Nephron progenitor cell (in vitro differentiated cells): ENCODE results near the gene KLHDC1.
"Not testable (repeated sequence)": the region's sequence is repeated elsewhere in the genome, so short reads cannot be mapped to it uniquely, and the experiment has no call there.

Experiments used
- DNase-seq: peaks from one replicate; pipeline ENCODE4 v3.0.0; 2021
- H3K27ac Mint-ChIP-seq: 2 replicates; pipeline ENCODE4 v1.8.0; 2021; ENCODE audit warnings: mild to moderate bottlenecking, moderate library complexity, mixed read lengths
- H3K27me3 Mint-ChIP-seq: 2 replicates; pipeline ENCODE4 v1.8.0; 2021; ENCODE audit warnings: mild to moderate bottlenecking, low read depth, mixed read lengths; ENCODE audit not compliant: poor library complexity
- H3K36me3 Mint-ChIP-seq: 2 replicates; pipeline ENCODE4 v1.8.0; 2021; ENCODE audit warnings: low read depth, mixed read lengths
- H3K4me1 Mint-ChIP-seq: 2 replicates; pipeline ENCODE4 v1.8.0; 2021; ENCODE audit warnings: mixed read lengths
- H3K4me3 Mint-ChIP-seq: 2 replicates; pipeline ENCODE4 v1.8.0; 2021; ENCODE audit warnings: mild to moderate bottlenecking, moderate library complexity, mixed read lengths
- H3K9me3 Mint-ChIP-seq: 2 replicates; pipeline ENCODE4 v1.8.0; 2021; ENCODE audit warnings: mild to moderate bottlenecking, moderate library complexity, mixed read lengths
- TF ChIP-seq, protein P1 (sequence below): fragments of 200-600 bp; sonication (generic); IDR thresholded peaks from 2 replicates; pipeline ENCODE4 v1.5.0; 2021; ENCODE audit warnings: antibody characterized with exemption

KLHDC1 gene, protein sequence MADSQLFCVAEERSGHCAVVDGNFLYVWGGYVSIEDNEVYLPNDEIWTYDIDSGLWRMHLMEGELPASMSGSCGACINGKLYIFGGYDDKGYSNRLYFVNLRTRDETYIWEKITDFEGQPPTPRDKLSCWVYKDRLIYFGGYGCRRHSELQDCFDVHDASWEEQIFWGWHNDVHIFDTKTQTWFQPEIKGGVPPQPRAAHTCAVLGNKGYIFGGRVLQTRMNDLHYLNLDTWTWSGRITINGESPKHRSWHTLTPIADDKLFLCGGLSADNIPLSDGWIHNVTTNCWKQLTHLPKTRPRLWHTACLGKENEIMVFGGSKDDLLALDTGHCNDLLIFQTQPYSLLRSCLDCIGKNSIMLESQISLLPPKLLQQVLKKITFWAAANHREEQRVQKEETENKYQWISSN

GRCh38 chr14:49692811-49693734 is at the start of gene KLHDC1:
KLHDC1 (plus strand) TSS chr14:49693120; CDS start chr14:49693195, 75 bp downstream.
- H3K36me3 Mint-ChIP-seq = peaks cover 7% of the 10 kb centered on the region
- peaks cover 10% of the 10 kb centered on the region for H3K9me3 Mint-ChIP-seq
- peaks cover 20% of the 10 kb centered on the region for H3K4me1 Mint-ChIP-seq
- DNase-seq = peak; percentile 75
- peak within 1 kb of the TSS; percentile 48 for H3K27ac Mint-ChIP-seq
- TF ChIP-seq, protein P1, sequence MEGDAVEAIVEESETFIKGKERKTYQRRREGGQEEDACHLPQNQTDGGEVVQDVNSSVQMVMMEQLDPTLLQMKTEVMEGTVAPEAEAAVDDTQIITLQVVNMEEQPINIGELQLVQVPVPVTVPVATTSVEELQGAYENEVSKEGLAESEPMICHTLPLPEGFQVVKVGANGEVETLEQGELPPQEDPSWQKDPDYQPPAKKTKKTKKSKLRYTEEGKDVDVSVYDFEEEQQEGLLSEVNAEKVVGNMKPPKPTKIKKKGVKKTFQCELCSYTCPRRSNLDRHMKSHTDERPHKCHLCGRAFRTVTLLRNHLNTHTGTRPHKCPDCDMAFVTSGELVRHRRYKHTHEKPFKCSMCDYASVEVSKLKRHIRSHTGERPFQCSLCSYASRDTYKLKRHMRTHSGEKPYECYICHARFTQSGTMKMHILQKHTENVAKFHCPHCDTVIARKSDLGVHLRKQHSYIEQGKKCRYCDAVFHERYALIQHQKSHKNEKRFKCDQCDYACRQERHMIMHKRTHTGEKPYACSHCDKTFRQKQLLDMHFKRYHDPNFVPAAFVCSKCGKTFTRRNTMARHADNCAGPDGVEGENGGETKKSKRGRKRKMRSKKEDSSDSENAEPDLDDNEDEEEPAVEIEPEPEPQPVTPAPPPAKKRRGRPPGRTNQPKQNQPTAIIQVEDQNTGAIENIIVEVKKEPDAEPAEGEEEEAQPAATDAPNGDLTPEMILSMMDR = no peak
- H3K4me3 Mint-ChIP-seq = peak within 1 kb of the TSS; percentile 80
- H3K27me3 Mint-ChIP-seq = no peaks in the 10 kb centered on the region

- Mint-ChIP-seq H3K9me3 (no peaks in the 10 kb centered on the region), H3K27me3 (no peaks in the 10 kb centered on the region), H3K4me3 (no peak overlapping the region), H3K27ac (no peak overlapping the region), H3K4me1 (no peaks in the 10 kb centered on the region), H3K36me3 (peaks cover 30% of the 10 kb centered on the region)
- no peak for DNase-seq
- TF ChIP-seq, protein P1 = no peak
Observed at GRCh38 chr14:49653508-49653907, 39.4 kb upstream of the KLHDC1 start.

- TF ChIP-seq, protein P1 = no peak
- no peak for DNase-seq
- Mint-ChIP-seq H3K27ac (no peak overlapping the region), H3K4me3 (no peak overlapping the region), H3K27me3 (no peaks in the 10 kb centered on the region), H3K36me3 (peaks cover 27% of the 10 kb centered on the region), H3K9me3 (no peaks in the 10 kb centered on the region), H3K4me1 (no peaks in the 10 kb centered on the region)
Observed at GRCh38 chr14:49654511-49654910, 38.4 kb upstream of the KLHDC1 start.

DNA sequence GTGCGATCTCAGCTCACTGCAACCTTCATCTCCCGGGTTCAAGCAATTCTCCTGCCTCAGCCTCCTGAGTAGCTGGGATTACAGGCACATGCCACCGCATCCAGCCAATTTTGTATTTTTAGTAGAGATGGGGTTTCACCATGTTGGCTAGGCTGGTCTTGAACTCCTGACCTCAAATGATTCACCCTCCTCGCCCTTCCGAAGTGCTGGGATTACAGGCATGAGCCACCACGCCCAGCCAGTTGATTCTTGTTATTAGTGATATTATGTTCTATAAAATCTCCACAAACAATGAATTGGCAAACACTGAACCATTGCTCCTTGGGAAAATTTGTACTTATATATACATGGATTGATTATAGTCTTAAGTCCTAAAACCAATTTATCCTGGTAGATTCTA is 35.4 kb upstream of the KLHDC1 start:
- not testable (repeated sequence) for H3K27me3 Mint-ChIP-seq, H3K4me1 Mint-ChIP-seq, DNase-seq, H3K9me3 Mint-ChIP-seq, H3K4me3 Mint-ChIP-seq
- Mint-ChIP-seq H3K36me3 (peaks cover 34% of the 10 kb centered on the region), H3K27ac (peak overlapping the region; percentile 48)

GRCh38 chr14:49659526-49660455 is 33.1 kb upstream of the KLHDC1 start:
- Mint-ChIP-seq H3K27ac (no peak overlapping the region), H3K4me3 (no peak overlapping the region), H3K36me3 (peaks cover 26% of the 10 kb centered on the region), H3K9me3 (no peaks in the 10 kb centered on the region), H3K4me1 (no peaks in the 10 kb centered on the region), H3K27me3 (no peaks in the 10 kb centered on the region)
- DNase-seq = no peak
- TF ChIP-seq, protein P1 = no peak
